Urothelium cell line (cell line): ENCODE data around the gene CNTN5.
A peak's percentile ranks its signal among the peaks of the same experiment; 100 is the strongest.

Experiments
- DNase-seq: peaks from one replicate; pipeline ENCODE4 v3.0.0; 2011; ENCODE audit warnings: low spot score, mixed read lengths
- FAIRE-seq: peaks from 2 replicates; lab custom pipeline; 2011; peaks lifted over from hg19 to GRCh38; lab: Jason Lieb, UNC

CNTN5 gene

DNA sequence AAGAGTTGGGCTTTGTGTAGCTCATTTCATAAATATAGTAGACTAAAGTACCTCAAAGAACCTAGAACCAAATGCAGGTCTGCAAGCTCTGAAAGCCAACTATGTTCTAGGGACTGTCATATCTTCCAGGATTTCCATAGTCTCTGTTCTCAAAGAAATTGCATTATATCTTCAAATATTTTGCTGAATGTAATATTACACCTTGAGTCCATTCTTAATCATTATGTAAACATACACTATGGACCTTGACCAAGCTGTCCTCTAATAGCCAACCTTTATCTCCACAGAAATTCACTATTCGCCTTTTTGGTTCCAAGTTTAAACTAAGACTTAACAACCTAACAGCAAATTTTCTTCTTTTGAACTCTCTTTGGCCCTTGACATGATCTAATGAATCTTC, 987.7 kb downstream of the CNTN5 start:
- FAIRE-seq (no peak), DNase-seq (no peak)

DNA sequence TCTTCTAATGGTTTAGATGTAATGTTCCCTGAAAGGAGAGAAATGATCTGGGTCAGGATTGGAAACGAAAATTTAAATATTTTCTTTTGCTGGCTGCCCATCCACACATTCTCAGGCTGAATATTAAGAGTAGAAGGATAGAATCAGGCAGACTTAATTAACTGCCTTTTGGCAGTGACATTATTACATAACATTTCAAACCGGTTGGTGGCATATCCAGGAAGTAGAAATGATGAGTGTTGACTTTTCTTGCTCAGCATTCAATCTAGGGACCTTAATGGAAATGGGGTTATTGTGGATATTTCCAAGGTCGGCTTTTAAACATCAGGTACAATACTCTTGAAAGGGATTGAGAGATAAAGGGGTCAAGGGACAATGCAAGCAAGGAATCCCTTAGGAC, 989.0 kb downstream of the CNTN5 start:
- FAIRE-seq = no peak
- no peak for DNase-seq

DNA sequence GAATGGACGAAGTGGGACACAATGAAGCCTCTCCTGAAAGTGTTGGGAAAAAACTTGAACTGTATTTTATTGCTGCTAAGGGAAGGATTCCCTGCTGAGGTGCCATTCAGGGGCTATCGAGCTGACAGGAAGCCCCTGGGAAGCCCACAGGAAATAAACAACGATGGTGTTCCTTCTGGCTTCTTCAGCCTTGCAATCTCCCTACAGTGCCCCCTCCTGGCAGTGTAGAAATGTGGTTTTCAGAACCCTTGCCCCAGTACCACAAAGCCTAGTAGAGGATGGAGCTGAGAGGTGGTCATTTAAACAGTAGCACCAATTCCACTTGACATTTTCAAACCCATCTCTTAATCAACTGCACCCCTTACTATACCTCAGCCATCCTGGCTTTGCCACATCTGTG, 989.6 kb downstream of the CNTN5 start:
- no peak for FAIRE-seq
- no peak for DNase-seq

GRCh38 chr11:100011697-100012096, 990.9 kb downstream of the CNTN5 start:
- no peak for FAIRE-seq

DNA sequence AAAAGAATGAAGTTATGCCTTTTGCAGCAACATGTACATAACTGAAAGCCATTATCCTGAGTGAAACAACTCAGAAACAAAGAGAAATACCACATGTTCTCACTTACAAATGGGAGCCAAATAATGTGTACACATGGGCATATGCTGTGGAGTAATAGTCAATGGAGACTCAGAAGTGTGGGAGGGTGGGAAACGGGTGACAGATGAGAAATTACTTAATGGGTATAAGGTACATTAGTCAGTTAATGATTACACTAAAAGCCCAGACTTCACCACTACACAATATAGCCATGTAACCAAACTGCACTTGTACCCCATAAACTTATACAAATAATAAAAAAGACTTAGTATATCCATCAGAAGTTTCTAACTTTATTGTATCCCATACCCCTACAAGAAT, 992.3 kb downstream of the CNTN5 start:
- no peak for DNase-seq
- FAIRE-seq = no peak

More at GRCh38 chr11:100011697-100012096, 990.9 kb downstream of the CNTN5 start:
- DNase-seq = no peak

- DNase-seq (no peak), FAIRE-seq (no peak)
Measured at GRCh38 chr11:100031973-100032372, 1011.2 kb downstream of the CNTN5 start.

DNA sequence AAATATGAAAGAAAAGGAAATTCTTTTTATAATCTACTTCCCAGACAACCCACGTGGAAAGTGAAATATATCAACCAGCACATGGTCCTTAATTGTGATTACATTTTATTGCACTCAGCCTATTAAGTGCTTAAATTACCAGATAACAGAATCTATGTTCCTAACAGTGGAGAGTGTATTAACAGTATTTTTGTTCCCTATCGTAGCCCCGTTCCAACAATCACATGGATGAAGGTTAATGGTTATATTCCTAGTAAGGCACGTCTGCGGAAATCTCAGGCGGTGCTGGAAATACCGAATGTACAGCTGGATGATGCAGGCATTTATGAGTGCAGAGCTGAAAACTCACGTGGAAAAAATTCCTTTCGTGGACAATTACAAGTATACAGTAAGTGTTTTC, 1040.3 kb downstream of the CNTN5 start:
- FAIRE-seq (no peak), DNase-seq (no peak)

DNA sequence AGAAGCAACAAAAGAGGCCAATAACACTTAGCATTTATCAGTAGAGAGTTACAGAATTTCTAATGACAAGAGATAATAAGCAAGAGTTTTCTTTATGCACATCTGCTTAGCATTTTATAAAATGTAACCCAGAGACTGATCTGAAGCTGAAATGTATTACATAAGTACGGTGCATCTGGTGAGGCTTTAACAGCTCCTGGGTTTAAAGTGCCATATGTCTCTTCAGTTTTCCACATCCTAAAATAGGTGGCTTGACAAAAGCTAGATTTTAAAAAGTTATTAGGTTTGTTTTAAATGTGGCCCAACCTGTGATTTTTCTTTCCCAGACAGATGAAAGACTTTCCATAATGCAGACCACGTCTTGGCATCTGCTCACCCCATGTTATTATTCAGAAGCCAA, 1045.7 kb downstream of the CNTN5 start:
- DNase-seq (no peak), FAIRE-seq (no peak)

DNA sequence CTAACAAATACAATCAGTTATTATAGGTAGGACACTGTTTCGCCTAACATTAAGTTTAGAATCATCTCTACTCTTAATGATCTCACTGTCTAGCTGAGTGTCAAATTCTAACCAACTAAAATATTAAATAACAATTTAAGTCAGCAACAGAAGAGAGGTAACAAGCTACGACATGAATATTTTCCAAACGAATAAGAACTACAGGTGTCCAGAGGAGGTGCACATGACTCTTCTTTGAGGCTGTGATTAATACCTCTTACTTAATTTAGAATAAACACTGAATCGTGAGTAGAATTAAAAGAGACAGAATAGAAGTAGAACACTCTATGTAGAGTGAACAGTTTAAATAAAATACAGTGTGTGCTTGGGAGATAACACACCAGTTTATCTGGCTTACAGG, 1047.4 kb downstream of the CNTN5 start:
- no peak for DNase-seq
- FAIRE-seq = no peak

DNA sequence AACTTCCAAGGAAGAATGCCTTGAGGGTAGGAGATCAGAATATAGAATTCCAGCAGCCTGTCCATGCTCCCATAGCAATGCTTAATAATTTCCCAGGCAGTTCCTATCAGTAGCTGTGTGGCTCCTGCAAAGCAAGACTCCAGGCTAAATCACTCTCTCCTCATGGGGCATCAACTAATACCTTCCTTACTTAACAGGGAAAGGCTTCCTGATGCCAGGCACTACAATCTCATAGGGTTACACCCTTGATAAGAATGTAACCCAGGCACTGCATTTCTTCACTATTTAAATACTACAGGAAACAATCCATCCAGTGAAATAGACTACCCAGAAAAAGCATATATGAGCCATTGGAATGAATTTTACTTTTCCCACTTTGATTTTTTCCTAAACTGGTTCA, 1051.4 kb downstream of the CNTN5 start:
- FAIRE-seq (no peak), DNase-seq (no peak)

- FAIRE-seq (no peak), DNase-seq (no peak)
Measured at GRCh38 chr11:100080381-100080780, 1059.6 kb downstream of the CNTN5 start.

GRCh38 chr11:100080821-100081220, 1060.1 kb downstream of the CNTN5 start:
- DNase-seq (no peak), FAIRE-seq (no peak)

DNA sequence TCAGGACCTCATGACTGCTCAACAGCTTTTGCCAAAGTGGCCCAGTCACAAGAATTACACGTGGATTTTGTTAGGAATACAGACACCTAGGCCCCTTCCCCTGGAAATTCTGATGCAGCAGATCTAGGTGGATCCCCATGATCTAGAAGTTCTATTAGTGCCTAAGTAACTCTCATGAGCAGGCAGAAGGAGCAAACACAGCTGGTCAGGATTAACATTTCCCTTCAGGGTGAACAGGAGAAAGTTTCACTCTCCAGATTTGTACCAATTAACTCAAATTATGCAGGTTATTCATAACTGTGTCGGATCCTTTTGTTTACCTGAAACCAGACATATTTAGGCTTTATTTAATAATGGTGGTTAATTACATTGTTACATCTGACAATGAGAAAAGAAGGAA, 1072.9 kb downstream of the CNTN5 start:
- no peak for FAIRE-seq

DNA sequence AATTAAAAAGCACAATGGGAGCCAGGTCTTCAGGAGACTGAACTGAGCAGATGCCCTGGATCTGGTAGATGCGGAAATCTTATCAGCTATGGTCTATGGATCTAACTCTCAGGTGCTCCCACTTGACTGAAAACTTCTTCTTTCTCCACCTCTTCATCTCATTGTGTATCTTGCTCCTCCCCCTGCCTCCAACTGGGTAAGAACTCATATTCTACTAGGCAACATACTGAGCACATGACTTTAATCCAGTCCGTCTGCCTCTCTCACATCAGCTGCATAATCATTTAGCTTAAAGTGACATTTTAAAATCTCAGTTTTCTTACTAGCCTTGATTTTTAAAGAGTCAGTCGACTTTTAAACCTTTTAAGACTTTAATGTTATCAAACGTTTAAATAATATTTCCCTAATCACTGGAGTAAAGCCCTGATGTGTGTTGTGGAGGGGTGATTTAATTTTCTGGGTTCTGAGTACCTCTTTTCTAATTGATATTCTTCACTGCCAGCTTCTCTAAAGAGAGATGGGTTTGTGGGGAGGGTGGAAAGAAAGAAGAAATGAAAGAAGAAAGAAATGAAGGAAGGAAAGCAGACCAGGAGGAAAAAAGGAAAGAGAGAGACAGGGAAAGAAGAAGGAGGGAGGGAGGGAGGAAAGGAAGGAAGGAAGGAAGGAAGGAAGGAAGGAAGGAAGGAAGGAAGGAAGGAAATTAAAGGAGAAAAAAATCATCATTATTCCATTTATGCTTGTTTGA, 1073.5 kb downstream of the CNTN5 start:
- DNase-seq = no peak
- FAIRE-seq = no peak

More for the DNA sequence above, 1072.9 kb downstream of the CNTN5 start:
- DNase-seq = no peak

DNA sequence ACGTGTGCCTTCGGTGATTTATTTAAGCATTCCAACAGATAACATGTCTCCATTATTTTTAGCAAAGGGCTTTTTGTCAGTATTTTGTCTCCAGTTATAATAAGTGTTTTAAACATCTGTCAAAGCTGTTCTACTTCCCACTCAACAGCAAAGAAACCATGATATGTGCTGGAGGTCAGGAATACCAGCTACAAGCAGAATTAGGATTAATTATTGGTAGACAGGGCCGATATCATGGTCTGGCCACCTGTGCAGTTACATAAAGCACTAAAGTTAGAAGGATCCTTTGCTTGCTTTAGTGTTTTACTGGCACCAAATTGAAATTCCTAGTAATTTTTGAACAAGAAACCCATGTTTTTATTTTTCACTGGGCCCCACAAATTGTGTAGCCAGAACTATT, 1075.1 kb downstream of the CNTN5 start:
- no peak for DNase-seq
- FAIRE-seq = no peak

- DNase-seq (peak; percentile 4), FAIRE-seq (no peak)
Measured at GRCh38 chr11:100098560-100098959, 1077.8 kb downstream of the CNTN5 start.

GRCh38 chr11:100105255-100105981, 1084.7 kb downstream of the CNTN5 start:
- no peak for FAIRE-seq

DNA sequence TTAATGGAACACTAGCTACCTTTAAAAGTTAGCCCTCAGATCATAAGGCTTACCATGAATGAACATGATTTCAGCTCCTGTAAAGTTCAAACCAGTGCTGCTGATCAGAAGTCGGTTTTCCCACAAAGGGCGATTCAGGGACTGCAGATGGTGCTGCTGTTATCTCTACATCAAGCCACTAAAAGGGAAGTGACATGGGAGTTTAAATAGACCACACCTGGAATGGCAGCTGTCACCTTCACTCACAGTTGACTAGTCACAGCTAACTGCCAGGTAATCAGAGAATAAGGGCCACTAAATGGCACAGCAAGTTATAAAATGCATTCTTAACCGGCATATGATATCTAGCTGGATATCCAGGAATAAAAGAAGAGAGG, 1085.2 kb downstream of the CNTN5 start:
- DNase-seq (no peak), FAIRE-seq (no peak)

More at GRCh38 chr11:100105255-100105981, 1084.7 kb downstream of the CNTN5 start:
- no peak for DNase-seq

DNA sequence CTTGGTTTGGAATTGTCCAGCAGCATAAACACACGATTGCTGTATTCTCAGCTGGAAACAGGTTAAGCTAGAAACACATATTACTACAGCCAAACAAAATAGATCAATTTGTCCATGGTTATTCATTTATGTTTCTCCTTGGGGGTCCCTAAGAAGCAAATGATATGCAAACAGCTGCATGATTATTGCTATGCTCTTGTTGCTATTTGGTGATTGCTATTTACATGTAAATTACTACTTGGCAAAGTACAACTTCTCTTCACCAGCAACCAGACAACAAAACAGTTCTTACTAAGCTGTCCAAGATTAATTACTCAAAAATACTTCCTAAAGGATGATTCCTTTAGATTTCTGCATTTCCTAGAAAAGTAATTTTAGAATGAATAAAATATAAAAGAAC, 1098.4 kb downstream of the CNTN5 start:
- FAIRE-seq = no peak
- no peak for DNase-seq

DNA sequence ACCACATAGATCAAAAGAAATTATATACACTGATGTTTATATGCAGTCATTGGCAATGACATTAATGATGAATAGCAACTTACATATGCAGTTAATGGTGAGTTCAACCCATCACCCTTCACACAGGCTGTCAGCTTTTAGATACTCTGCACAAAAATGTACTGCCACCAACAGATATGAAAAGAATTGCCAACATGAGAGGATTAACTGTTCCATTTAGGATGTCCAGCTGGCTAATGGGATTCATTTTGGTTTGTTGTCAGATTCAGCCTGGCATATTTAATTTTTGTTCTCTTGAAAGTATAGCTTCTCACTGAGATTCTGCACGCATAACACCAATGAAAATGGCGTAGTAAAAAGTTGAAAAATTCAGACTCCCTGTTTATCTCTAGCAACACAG, 1112.4 kb downstream of the CNTN5 start:
- FAIRE-seq (no peak), DNase-seq (no peak)

- DNase-seq (no peak), FAIRE-seq (no peak)
Measured at GRCh38 chr11:100141201-100141600, 1120.5 kb downstream of the CNTN5 start.

DNA sequence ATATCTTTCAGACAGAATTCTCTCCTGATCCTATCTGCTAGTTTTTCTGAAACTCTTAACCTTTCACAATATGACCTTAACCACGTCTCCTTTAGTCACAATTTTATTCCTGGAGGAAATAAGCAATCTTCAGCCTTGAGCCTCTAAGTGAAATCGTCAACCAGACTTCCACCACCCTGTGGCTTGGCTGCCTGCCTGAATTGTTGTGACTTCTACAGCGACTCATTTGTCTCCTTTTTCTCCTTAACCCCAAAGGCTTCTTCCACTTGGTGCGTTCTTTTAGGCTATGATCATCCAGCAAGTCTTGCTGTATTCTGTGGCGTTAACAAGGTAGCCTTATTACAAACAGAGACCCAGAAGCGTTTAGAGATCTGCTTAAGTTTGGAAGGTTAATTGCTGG, 1131.2 kb downstream of the CNTN5 start:
- DNase-seq (peak; percentile 62), FAIRE-seq (no peak)
